HG03175 (cell line): ENCODE data around the gene FAM149B1.
"Not testable (repeated sequence)": the region's sequence is repeated elsewhere in the genome, so short reads cannot be mapped to it uniquely, and the experiment has no call there.

Experiments
- ATAC-seq: cut with Tn5 transposase; IDR thresholded peaks from one replicate; pipeline ENCODE4 v1.9.1; 2021; ENCODE audit warnings: mild to moderate bottlenecking, moderate library complexity; ENCODE audit not compliant: unreplicated experiment

FAM149B1 gene

DNA sequence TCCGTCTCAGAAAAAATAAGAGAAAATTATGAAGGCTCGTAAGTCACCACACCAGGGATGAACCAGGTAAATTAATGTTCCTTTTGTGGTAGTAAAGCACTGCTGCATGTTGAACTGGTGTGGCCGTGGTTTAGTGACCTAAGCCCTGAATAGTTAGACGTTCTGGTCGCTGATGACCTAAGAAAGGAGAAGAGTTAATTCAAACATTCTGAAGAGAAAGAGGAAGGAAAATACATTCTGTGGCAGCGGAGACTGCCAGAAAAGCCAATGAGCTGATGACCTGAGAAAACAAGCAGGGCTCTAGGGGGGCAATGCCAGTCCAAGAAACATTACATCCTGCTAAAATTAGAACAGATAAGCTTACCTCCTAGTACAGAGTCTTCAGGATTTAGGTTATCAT lies 61.6 kb downstream of the FAM149B1 start:
- ATAC-seq = no peak

DNA sequence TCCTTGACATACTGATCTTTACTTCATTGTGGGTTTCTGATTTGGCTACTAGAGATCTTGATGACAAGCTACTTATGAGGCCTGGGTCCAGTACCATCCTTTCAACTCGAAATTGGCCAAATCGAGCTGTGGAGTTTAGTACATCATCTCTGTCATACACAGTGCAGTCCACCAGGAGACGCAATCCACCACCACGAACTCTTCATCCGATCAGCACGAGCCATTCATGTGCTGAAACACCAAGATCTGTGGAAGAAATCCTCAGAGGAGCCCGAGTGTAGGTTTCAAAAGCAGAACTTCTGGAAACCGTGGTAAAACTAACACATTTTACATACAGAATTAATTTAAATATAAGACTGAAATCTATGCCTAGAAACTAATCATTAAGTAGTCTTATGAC lies 65.0 kb downstream of the FAM149B1 start:
- ATAC-seq = no peak

DNA sequence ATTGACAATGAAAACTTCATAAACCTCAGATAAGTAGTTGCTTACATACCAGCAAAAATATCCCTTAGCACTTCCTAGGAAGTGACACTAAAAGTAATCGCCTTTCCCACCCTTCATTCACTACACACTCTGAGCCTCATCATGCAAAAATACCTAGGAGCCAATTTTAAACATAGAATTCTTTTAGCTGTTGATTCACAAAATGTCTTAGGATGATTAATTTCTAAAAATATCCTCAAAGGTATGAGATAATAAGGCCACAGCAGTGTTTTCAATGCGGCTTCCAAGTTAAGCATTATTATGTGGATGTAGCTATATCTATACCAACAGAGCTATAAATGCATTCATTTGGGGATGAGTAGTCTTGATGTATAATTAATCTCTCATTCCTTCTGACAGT lies 66.0 kb downstream of the FAM149B1 start:
- no peak for ATAC-seq

DNA sequence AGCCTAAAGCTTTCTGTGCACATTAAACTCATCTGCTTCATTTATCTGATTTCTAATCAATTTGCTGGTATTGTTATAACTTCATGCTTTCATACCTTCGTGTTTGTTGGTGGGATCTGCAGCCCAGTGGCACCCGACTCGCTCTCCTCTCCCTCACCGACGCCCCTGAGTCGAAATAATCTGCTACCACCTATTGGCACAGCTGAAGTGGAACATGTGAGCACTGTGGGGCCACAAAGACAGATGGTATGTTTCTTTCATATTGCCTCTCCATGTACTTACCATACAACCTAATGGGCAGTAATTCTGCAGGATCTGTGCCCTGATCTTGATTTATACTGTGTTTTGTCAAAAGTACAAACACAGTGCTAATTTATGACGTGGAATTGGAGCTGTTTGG lies 66.8 kb downstream of the FAM149B1 start:
- no peak for ATAC-seq

DNA sequence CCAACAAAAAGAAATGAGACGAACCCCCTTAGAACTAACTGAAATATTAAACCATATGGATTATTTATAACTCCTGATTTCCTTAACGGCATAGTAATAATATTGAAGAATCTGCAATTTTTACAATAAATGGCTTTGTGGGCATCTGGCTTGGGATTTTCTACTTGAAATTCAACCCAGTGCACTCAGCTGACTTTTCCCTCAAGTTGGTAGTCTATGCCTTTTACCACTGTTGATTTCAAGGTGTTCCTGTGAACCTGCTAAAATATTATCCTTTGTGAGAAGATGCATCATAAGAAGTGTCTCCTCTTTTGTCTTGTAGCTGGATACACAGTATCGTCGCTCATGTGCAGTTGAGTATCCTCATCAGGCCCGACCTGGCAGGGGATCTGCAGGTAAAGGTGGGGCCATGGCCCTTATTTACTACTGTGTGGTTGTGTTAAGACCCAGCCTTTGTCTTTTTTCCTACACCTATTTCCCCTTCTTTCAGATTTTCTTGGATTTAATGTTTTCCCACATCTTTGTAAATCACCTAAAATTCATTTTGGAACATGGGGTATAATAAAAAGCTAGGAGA lies 71.2 kb downstream of the FAM149B1 start:
- no peak for ATAC-seq

DNA sequence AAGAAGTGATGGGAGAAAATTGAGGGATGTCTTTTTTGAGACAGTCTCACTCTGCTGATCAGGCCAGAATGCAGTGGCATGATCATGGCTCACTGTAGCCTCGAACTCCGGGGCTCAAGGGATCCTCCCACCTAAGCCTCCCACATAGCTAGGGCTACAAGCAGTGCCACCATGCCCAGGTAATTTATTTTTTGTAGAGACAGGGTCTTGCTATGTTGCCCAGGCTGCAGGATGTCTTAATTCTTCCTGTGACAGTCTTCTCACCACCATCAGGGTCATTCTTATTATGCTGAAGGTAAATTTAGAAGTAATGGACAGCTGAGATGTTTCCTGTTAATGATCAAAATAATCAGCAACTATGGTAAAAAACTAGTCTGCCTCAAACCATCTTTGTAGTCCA lies 72.0 kb downstream of the FAM149B1 start:
- no peak for ATAC-seq

DNA sequence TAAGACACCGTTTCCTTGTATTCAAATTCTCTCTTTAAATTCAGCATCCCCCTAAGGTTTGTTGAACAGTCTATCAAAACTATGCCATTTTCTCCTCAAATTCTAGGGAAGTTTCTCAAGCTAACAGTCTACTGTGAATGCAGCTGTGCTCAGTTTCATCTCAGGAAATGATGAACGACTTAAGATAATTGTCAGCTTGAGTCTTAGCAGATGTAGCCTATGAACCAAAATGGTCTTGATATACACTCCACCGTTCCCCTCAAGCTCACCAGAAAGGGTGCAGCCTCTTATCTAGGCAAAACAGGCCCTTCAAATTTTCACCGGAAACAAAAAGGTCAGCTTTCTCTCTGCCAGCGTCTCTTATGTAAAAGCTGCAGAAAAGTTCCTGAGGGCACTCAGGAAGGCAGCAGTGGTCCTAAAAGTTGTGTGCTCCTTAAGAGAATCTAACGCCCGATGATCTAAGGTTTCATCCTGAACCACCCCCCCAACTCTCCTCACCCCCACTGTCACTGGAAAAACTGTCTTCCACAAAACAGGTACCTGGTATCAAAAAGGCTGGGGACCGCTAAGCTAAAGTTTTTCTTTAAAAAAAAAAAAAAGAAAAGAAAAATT lies 77.1 kb downstream of the FAM149B1 start:
- ATAC-seq = no peak

DNA sequence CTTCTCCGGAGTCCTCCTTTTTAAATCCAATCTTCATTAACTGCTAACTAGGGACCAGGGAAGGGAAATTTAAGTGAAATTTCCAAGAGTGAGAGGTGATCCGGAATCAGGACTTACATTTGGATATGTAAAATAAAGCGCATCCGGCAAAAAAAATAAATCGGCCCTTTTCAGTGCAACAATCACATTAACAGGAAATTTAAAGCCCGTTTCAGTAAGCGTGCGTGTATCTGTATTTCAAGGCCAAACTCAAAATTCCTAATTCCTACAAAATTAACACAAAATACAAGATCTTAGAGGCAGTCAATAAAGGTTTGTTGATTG lies 78.4 kb downstream of the FAM149B1 start:
- ATAC-seq = no peak

DNA sequence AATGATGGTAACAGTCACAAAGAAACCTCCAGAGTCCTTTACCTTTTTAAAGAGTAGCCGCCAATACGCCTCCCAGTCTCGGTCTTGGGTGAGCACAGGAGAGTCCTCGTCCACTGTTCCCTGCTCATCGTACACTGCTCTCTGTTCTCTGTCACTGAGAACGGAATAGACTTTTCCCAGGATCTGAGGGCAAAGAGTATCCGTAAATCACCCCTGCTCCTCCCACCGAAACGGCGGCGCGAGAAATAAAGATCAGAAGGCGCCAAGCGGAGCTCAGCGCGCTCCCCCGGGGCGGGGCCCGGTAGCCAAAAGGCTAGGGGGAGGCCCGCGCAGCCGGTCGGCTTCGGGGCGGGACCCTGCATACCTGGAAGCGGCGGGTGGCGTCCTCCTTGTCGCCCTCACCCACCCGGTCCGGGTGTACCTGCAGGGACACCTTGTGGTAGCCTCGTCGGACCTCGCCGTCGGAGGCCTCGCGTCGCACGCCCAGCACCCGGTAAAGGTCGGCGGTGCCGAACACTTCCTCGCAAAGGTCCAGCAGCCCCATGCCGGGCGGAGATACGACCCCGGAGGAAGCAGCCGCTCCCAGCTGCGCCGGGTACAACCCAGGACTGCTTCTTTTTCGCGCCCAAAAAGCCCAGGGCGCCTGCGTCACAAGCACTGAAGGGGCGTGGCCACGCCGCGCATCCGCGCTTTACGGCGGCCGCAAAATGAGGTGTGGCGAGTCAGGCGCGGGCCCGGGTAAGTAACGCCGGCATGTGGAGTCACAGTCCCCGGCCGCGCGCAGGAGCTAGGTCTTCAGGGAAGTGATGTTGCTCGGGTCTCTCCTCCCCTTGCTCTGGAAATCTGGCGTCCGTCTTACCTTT lies 79.0 kb downstream of the FAM149B1 start, which contains the start of gene DNAJC9:
Gene DNAJC9 (minus strand): TSS at position 610 of the 863 bp plus-strand sequence. CDS start 66 bp downstream, at position 544.
- ATAC-seq = peak; percentile 83

DNA sequence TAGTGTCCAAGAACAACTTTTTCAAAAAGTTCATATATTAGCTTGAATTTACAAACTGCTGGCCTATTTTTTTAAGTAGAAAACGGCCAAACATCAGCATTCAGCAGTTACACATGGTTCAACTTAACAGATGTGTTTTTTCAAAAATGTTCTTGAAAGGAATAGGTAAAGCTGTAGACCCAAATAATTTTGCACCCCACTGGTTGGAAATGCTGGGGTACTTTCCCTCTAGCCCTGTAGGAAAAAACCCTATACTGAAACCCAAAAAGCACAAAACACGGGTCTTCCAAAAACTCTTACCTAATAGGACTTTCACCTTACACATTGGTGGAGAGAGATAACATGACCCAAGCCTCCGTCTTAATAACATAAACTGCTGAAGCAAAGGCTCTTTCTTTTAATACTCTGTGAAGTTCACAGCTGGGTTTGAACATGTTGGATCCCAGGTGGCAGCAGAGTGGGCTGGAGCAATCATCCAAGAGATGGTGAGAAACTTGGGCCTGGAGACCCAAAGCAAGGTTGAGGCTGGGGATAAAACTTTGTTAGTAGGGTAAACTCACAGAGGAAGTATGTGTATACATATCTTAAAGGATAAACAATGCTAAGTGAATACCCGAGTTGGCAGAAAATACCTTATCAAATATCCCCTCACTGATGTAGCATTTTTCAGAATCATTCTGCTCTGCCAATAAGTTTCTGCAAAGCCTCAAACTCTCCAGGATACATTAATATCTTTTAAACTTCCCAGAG lies 79.8 kb downstream of the FAM149B1 start:
- ATAC-seq = no peak

DNA sequence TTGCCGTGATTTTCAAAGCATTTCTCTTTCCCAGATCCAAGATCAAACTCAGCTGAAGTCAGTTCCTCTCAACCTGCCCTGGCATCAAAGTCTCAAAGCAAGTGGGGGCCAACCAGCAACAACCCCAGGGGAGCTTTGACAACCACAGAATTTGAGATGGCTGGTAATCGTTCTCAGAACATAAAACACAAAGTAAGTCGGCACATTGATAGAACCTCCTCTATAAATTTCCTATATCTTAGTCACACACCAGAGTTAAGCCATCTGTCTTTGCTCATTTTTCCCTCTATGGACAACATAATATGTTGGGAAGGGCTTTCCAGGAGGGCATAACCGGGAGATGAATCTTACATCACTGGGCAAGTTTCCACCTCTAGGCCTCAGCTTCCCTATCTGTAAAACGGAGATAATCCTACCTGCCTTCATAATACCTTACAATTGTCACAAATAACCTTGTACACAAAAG lies 80.4 kb downstream of the FAM149B1 start:
- ATAC-seq = no peak

DNA sequence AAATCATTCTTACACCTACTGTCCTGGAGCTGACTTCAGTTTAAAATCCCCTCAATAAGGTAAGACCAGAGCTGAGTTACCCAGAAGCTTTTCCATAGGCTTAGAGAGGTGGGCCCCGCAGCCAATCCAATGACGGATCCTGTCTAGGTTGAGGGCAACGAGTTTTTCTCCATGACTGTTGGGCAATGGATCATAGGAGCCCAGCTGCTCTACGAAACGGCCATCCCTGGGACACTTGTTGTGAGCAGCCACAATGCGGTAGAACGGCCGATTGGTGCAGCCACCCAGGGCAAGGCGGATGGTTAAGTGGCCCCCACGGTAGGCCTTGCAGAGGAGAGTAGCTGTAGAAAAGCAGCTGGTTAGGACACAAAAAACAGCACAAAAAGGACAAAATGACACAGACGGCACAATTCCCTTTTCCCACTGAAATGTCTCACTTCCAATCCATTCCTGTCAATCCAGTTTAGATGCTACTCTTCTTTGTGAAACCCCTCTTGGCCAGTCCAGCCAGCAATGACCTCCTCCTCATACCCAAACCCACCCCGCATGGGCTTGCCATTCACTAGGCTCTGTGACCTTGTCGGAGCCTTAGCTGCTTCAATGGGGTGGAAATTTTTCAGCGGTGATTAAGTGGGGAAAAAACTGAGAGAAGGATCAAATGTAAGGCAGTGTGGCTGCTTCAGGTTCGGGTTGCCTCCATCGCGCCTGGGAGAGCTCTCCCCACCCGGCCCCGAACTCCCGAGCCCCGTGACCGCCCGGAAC lies 83.9 kb downstream of the FAM149B1 start:
- ATAC-seq = no peak

DNA sequence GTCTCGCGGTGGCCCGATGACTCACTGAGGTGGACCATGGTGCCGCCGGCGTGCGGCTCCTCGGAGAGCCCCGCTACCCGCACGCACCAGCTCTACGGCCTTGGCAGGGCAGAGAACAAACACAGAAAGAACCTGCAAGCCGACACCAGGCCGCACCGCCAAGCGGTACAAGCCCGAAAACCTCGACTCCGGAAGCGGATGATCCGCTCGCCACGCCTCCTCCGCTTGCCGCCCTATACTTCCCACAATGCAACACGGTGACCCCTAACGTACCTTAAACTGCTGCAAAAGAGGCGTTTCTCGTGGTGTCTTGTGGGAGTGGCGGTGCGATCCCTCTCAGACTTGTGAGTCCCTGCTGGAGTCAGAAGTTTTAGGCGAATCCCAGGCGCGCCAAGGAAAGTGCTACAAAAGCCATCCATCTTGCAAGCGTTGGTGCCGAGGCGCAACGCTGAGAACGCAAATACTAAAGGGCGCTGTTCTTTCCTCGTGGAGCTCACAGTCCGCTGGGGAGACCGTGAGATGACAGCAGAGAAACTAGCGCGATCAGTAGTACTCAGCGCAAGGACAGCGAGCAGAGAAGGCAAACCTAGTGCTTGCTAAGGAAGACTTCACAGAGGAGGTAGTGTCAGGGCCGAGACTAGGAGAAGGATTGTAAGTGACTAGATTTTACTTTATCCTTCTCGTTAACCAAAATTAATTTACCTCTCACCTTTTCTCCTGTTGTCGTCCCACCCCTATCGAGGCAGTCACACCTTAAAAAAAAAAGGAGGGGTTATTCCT lies 84.7 kb downstream of the FAM149B1 start, which contains the start of gene MRPS16:
Gene MRPS16 (minus strand): TSS at position 200 of the 780 bp plus-strand sequence. CDS start 162 bp downstream, at position 38.
- peak; percentile 84 for ATAC-seq

DNA sequence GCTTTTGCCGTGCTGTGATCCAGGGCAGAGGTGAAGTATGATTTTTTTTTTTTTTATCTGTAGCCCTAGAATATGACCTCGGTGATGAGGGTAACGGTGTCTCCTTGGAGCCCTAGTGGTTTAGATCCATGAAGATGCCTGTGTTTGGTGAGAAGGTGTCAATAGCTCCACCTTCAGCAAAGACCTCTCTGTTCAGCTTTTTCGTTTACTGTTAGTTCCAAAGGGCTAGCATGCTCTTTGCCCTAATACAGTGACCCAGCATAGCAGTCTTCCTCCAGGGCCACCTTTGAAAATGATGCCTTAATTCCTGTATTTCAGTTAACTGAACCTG lies 85.3 kb downstream of the FAM149B1 start:
- no peak for ATAC-seq

DNA sequence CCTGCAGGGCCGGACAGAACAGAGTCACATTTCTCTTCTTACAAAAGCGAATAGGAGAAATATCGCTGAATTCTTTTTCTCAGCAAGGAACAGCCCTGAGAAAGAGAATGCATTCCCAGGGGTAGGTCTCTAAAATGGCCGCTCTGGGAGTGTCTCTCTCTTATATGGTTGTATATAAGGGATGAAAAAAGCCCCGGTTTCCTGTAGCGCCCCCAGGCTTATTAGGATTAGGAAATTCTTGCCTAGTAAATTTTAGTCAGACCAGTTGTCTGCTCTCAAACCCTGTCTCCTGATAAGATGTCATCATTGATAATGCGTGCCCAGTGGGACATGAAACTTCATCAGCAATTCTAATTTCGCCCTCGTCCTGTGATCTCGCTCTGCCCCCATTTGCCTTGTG lies 90.7 kb downstream of the FAM149B1 start:
- not testable (repeated sequence) for ATAC-seq

DNA sequence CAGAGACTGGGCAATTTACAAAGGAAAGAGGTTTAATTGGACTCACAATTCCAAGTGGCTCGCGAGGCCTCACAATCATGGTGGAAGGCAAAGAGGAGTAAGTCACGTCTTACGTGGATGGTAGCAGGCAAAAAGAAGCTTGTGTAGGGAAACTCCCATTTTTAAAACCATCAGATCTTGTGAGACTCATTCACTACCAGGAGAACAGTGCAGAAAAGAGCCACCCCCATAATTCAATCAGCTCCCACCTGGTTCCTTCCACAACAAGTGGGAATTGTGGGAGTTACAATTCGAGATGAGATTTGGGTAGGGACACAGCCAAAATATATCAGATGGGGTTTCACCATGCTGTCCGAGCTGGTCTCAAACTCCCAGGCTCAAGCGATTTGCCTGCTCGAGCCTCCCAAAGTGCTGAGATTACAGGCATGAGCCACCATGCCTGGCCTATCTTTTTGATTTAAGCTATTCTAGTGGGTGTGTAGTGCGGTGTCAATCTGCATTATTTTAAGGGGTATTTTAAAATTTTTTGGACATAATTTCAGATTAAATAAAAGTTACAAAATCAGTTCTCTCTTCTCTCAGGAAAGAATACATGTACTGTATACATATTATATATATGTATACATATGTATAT lies 93.6 kb downstream of the FAM149B1 start:
- ATAC-seq = no peak

DNA sequence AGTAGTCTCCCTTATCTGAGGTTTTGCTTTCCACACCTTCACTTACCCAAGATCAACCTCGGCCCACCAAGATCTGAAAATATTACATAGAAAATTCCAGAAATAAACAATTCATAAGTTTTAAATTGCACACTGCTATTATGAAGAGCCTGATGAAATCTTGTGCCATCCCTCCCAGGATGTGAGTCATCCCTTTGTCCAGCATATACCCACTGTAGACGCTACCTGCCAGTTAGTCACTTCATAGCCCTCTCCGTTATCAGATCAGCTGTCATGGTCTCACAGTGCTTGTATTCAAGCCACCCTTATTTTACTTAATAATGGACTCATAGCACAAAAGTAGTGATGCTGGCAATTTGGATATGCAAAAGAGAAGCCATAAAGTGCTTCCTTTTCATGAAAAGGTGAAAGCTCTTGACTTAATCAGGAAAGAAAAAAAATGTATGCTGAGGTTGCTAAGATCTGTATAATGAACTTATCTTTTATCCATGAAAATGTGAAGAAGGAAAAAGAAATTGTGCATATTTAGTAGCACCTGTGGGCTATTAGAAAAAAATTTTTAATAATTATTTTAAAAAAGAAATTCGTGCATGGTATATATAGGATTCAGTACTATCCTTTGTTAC lies 94.3 kb downstream of the FAM149B1 start:
- no peak for ATAC-seq

DNA sequence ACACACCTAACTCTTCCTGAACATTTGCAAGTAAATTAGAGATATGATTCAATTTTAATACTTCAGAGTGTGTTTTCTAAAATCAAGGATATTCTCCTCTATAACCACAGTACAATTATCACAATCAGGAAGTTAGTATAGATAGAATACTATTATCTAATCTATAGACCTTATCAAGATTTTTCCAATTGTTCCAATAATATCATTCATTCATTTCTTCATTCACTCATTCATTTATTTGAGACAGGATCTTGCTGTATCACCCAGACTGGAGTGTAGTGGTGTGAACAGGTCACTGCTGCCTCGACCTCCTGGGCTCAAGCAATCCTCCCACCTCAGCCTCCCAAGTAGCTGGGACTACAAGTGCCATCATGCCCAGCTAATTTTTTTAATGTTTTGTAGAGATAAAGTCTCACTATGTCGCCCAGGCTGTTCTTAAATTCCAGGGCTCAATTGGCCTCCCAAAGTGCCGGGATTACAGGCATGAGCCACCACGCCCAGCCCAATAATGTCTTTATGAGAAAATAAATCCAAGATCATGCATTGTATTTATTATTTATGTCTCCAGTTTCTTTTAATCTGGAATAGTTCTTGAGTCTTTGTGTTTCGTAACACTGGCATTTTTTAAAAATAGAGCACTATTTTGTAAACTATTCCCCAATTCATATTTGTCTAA lies 95.1 kb downstream of the FAM149B1 start:
- ATAC-seq = no peak
